Activated gamma-delta T cell (primary cell): ENCODE data around the gene HHATL.

Experiments
- DNase-seq: peaks from one replicate; lab custom pipeline; 2025; lab: John Stamatoyannopoulos, UW
- total RNA-seq, 2 donors: gene quantifications; one replicate each; lab custom pipeline; 2026; lab: John Stamatoyannopoulos, UW

Gene HHATL
- 0.04 to 0.05 reads per million in 2 donors for total RNA-seq

- no peak for DNase-seq
Observed at GRCh38 chr3:42702066-42702951, at the start of gene HHATL. Gene HHATL (minus strand): TSS chr3:42702798. CDS start chr3:42700826, 1,972 bp downstream.

- DNase-seq, result no peak
Observed at GRCh38 chr3:42751609-42752008, 49.0 kb upstream of the HHATL start.

- no peak for DNase-seq
Observed at GRCh38 chr3:42750834-42751233, 48.2 kb upstream of the HHATL start.

- DNase-seq, result no peak
Observed at GRCh38 chr3:42749753-42750231, 47.2 kb upstream of the HHATL start.

- no peak for DNase-seq
Observed at GRCh38 chr3:42749025-42749752, 46.6 kb upstream of the HHATL start.

- no peak for DNase-seq
Observed at GRCh38 chr3:42747581-42747980, 45.0 kb upstream of the HHATL start.

- no peak for DNase-seq
Observed at GRCh38 chr3:42746455-42747450, 44.2 kb upstream of the HHATL start.

GRCh38 chr3:42745776-42746454 lies 43.3 kb upstream of the HHATL start:
- no peak for DNase-seq

- no peak for DNase-seq
Observed at GRCh38 chr3:42745291-42745745, 42.7 kb upstream of the HHATL start.

- DNase-seq, result no peak
Observed at GRCh38 chr3:42743204-42743995, 40.8 kb upstream of the HHATL start.

GRCh38 chr3:42742688-42743087 lies 40.1 kb upstream of the HHATL start:
- no peak for DNase-seq

- no peak for DNase-seq
Observed at GRCh38 chr3:42742259-42742658, 39.7 kb upstream of the HHATL start.

GRCh38 chr3:42741796-42742195 lies 39.2 kb upstream of the HHATL start:
- DNase-seq, result no peak

GRCh38 chr3:42739401-42740158 lies 37.0 kb upstream of the HHATL start:
- no peak for DNase-seq

- DNase-seq, result no peak
Observed at GRCh38 chr3:42736531-42736930, 33.9 kb upstream of the HHATL start.

- DNase-seq, result no peak
Observed at GRCh38 chr3:42736081-42736480, 33.5 kb upstream of the HHATL start.

GRCh38 chr3:42735615-42736014 lies 33.0 kb upstream of the HHATL start:
- no peak for DNase-seq

GRCh38 chr3:42735019-42735418 lies 32.4 kb upstream of the HHATL start:
- no peak for DNase-seq

GRCh38 chr3:42734263-42734860 lies 31.8 kb upstream of the HHATL start:
- no peak for DNase-seq
